Activated CD4-positive, alpha-beta T cell treated with anti-CD3 and anti-CD28 coated beads, Interleukin-2, amount 50 U/mL, for 16 hours (primary cell): ENCODE data around the gene CEP44.
"Not testable (repeated sequence)": the region's sequence is repeated elsewhere in the genome, so short reads cannot be mapped to it uniquely, and the experiment has no call there.

Source experiments
- DNase-seq: peaks from one replicate; pipeline ENCODE4 v3.0.0-alpha.2; 2020

CEP44 gene, protein sequence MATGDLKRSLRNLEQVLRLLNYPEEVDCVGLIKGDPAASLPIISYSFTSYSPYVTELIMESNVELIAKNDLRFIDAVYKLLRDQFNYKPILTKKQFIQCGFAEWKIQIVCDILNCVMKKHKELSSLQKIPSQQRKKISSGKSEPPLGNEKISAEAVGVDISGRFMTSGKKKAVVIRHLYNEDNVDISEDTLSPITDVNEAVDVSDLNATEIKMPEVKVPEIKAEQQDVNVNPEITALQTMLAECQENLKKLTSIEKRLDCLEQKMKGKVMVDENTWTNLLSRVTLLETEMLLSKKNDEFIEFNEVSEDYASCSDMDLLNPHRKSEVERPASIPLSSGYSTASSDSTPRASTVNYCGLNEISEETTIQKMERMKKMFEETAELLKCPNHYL

DNA sequence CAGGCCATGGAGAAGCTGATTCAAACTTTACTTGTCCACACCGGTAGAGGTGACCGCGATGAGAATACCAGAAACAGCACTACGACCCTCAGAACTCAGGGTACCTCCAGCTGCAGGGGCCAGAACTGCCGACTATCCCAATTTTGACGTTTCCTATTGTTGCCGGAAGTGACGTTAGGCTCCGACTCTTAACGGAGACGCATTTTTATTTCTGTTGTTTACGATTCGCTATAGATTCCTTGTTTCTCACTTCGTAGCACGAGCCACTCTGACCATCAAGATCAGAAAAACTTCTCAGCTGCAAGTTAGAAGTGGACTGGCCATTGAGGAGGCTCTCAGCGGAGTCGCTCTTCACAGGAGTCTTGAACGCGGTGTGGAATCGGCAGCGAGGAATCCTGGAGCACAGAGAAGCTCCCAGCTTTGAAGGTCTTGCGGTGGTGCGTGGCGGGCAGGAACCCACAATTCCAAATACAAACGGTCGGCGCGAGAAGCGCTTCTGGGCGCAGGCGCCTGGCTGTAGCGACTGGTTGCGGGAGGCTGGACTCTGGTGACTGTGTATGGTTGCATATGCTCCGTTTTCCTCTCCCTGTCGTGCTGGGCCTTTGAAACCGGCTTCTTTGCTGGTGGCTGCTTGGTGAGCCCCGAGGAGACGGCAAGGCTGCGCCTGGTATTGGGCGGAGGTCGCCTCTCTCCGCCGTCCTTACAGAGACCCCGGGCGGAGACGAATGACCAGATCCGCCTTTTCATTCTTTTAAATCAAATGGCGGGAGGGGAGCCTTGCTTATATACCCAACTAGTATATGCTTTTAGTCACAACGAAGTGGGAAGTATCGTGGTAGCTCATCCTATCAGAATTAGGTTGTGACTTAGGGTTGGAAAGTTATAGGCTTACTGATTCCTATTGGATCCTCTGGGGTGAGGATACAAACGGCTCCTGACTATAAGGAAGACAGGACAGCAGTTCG lies at the start of gene CEP44, which contains the start of gene FBXO8:
TSS of gene CEP44 (plus strand) at position 405 of the 965 bp plus-strand sequence. CDS start 15,211 bp downstream, outside the sequence.
TSS of gene FBXO8 (minus strand) at position 161 of the 965 bp plus-strand sequence. CDS start 20,575 bp downstream, outside the sequence.
- peak; percentile 66 for DNase-seq

DNA sequence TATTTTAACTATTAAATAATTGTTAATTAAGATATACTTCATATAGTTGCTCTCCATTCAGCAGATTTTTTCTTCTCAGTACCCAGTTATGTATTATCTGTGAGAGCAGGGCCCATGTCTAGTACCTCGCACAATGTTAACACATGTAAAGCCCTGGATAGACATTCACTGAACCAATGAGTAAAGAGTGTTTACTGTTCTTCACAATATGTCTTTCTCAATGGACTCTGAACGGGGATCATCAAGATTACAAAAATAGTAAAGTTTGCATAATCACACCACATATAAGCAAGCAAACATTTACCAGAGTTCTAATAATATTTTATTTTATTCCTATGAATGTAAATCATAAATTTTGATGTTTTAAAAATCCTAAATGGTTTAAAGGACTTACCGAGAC lies 47.4 kb upstream of the CEP44 start:
- no peak for DNase-seq

DNA sequence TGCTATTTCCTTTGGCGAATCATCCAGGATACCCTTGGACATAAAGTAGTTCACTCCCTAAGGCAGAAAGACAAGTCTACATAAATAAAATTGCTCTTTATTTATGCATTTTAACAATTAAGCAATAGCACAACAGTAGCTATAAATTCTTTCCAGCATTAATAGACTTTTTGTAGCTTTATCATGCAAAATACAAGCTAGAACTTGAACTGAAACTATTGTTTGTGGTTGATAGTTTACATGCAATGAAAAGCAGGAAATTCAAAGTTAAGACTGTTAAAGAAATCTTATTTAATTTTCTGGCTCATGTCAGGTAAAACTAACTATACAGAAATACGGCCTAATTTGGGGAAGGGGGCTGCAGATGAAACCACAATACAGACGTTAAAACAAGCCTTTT lies 42.5 kb upstream of the CEP44 start:
- no peak for DNase-seq

DNA sequence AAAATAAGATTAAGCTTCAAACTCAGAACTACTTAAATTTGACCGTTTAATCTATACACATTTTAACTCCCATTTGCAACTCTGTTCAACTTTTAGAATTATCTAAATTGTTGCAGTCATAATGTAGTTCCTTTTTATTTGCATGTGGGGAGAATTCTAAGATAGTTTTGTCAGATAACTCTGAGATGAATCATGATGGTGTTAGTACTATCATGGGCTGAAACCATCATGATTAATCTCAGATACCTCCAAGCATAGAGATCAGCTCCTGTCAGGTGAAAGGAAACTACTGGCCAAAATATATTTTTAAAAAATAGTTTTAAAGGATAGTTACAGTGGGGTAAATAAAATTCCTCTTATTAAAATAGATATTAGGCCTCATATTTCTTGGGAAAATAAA lies 39.3 kb upstream of the CEP44 start:
- DNase-seq = no peak

DNA sequence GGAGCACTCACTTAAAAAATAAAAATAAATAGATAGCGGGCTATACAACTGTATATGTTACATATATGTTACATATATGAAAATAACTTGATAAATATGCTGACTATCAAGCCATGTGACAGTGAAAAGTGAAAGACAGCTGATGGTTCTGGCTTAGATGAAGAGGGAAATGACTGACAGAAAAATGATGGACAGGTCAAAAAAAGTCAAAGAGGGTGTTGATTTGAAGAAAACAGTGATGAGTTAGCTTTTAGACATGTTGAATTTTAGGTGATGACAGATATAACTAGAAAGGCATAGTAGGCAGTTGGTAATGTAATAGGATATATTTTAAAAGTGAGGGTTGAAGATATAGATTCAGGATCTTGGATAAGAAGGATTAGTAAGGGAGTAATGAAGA lies 38.0 kb upstream of the CEP44 start:
- DNase-seq = no peak

DNA sequence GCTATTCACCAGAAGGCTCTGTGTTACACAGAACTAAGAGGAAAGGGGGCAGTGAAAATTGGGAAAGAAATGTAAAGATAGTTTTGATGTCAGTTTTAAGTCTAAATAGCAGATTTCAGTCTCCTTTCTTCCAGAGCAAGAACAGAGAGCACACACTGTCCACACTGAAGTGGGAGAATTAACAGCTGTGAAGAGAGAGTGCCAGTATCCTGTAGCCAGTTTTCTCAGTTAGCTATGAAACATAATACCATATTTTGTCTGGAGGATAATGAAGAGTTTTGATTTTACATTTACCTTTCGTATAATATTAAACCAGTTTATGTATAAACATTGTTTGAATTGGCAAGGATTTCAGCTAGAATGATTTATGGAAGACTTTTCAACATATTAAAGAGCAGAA lies 35.3 kb upstream of the CEP44 start:
- DNase-seq = no peak

DNA sequence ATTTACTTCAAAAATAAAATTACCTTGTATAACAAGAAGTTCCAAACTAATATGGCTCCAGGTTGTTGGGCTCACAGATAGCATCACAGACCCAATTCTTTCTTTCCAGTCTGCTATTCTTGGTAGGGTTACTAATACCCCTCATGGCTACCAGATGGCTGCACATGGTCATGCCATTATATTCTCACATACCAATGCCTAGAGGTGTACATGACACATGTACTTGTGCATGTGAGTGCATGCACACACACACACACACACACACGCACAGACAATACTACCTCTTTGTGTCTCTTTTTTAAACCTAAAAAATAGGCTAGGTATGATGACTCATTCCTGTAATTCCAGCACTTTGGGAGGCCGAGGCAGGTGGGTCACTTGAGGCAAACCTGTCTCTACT lies 31.3 kb upstream of the CEP44 start:
- DNase-seq = no peak

DNA sequence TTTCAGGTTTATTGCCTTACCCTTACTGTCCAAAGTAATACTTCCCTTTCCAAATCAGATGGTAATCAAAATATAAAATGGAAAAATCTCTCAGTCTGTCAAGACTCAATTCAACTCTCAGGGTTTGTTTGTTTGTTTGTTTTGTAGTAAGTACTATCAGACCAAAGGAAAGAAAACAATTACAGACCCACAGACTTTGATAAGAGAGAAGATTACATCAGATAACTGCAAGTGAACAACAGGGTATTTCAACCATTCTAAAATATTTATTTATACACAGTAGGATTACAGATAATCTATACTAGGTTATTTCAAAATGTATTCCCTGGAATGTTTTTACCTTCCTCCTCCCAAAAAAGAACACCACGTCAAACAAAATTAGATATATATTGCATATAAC lies 29.1 kb upstream of the CEP44 start:
- DNase-seq = no peak

DNA sequence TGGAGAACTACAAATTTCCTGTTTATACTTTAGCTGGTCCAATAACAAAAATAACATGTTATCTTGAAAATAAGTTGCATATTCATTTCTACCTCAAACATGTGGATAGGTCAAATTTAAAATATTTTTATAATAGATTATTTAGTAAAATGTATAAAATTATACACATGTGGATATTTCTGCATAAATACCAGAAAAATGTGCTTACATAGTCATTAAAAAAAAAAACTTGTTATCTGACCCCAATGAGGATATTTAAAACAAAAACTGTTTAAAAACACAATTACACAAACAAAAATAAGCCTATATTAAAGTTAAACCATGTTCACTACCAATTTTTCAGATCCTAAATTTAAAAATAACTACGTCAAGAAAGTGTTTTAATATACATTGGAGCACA lies 28.3 kb upstream of the CEP44 start:
- DNase-seq = no peak

DNA sequence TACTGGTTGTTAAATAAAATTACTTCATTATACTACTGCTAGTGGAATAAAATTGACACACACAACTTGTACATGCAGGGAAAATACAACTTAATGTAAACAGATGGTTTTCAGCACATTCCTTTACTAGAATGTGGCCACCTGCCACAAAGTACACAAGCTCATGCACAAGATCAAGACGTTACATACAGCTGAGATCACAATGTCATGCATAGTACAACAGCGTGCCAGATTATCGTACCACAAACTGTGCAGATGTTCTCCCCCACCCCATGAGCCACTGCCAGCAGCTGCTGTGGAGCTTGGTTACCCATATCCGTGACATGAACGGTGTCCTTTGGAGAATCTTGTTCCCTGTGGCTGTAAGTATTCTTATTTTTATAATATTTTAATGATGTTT lies 27.9 kb upstream of the CEP44 start:
- DNase-seq = no peak

DNA sequence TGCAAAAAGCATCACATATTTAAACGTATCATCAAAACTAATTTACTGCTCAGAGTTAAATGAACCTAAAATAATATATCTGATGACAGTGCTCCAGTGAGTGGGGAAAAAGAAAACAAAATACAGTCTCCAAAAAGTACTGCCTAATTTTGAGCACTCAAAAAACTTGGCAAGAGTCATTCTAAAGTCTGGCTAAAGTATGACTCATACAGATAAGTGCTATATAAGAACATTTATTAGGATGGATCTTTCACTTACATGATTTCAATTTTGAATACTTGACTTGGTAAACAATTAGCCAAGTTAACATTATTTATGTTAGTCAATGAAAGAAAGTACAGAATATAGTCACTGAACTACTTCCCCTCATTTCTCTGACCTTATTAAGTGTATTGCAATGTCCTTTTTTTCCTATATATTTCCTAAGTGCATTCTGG lies 27.4 kb upstream of the CEP44 start:
- no peak for DNase-seq

DNA sequence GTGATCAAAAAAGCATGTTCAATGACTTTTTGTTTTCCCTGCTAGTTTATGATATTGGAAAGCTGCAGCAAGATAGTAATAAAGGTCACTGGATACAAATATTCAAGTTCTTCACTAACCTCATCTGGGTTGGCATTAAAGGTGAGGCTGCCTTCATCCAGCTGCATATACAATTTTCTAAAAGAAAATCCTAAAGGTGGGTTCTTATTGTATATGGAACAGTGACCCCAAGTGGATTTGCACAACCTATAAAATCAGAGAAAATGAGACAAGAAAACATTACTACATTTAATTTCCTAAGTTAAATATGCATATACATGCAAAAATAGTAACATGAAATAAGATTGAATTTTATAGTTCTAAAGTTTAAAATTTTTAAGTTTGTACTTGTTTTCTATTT lies 24.1 kb upstream of the CEP44 start:
- DNase-seq = no peak

DNA sequence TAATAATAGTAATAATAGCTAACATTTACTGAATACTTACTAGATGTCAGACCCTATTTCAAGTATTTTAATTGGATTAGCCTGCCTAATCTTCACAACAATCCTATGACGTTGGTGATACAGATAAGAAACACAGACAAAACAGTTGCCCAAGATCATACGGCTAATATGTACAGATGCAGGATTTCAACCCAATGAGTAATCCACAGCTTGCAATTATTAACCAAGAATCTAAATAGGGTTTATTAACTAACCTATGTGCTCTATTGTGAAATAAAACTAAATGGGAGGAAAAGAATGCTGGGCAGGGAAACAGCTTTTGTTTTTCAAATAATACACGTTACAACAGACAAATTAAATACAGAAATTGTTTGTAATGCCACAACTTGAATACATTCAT lies 23.6 kb upstream of the CEP44 start:
- DNase-seq = no peak

DNA sequence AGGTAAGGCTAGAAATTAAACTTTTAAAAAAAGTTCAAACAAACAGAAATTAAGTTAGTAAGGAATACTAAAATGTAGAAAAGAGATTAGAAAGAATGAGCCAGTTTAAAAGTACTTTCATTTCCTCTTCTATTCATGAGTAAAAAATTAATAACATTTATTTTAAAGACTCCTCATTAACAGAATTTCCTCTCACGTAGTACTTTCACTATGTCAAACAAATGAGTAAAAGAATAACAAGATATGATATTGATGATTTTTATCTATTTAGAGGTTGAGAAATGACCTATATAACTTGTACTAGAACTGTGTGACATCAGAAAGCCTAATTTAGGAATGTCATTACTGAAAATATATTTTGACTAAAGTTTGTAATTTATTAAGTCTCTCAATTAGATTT lies 22.3 kb upstream of the CEP44 start:
- DNase-seq = not testable (repeated sequence)

DNA sequence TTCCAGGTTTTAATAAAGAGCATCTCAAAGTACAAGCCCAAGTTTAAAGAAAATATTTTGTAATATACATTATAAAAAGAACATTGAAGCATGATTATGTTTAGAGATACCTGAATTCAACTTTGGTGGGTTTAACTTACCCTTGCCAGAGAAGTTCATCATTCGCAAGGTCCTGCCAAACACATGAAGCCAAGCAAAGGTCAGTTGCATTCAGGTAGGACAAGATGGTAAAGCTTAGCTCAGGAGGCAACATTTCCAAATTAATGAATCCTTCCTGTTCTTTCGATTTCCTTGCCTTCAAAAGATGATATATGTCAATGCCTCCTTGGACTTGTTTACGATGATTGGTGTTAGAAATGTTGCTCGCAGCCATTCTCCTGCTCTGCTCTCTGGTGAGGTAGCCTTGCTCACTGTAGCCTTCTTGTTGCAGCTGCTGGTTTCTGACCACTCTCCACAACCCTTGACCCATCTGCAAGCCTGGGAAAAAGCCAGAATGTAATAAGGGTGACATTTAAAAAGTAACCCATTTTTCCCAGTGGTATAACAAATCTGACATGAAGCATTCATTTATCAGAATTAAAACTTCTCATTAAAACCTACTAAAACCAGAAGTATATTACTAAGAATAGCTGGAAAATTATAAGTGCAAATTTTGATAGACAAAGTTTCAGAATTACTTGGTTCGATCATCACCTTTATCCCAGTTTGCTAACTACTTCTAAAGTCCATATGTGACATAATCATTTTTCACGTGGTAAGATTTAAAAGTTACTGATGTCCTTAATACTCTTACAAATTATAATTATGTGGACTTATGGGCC lies 20.9 kb upstream of the CEP44 start:
- no peak for DNase-seq

DNA sequence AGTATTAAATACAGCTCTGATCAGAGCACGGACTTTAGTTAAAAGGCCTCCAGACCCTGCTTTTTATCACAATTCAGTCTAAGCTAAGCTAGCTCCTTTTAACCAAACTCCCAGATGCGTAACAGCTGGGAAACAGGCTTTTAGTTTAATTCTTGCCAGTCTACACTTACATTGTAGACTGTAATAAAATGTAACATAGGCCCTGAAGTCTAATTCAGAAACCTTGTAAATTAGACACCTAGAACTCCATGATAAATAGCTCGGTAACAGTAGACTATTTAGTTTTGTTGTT lies 20.3 kb upstream of the CEP44 start:
- DNase-seq = no peak

DNA sequence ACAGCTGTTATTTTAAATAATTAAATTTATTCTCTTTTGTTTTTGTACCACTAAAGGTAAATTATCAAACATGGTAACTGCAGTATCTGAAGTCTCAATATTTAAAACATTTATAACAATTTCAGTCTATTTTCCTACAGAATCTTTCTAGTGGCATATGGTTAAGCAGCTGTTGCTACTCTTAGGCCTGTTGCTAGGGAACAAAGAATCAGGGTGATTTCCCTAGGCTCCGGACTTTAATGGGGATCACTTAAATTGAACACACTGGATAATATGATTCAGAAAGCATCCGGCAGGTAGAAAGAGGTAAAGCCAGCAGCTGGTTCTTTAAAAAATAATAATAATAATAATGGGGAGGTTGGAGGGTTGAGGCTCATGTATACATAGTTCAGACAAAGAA lies 17.8 kb upstream of the CEP44 start:
- no peak for DNase-seq

DNA sequence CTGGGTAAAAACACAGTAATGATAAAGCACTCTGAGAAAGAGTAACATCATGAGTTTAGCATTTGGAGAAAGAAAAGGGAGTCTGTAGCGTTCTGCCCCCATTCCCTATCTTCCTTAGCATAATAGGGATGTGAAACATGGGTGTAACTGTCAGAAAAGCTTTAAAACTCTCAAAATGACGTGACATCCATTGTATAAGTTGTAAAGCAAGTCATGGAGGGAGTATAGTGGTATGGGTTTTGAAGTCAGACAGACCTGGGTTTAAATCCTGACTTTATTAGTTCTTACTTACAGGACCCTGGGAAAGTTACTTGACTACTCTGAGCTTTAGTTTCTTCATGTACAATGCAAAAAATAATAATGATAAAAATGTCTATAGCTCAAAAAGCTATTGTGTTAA lies 17.3 kb upstream of the CEP44 start:
- no peak for DNase-seq

DNA sequence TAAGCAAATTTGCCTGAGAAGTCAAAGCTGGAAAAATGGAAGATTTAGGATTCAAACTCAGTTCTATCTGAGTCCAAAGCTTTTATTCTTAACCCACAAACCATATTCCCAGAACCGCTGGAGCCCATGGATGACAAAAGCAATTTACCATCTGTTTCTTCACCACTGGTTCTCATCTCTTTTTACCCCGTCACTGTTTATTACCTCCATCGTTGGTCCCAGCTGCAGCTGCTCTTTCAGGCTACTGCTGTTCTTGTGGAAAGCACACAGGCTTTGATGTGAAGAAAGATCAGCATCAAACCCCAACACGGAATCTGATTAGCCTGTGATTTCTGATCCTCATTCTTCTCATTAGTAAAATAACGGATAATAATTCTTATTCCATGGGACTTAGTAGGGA lies 9.8 kb upstream of the CEP44 start:
- DNase-seq = no peak

DNA sequence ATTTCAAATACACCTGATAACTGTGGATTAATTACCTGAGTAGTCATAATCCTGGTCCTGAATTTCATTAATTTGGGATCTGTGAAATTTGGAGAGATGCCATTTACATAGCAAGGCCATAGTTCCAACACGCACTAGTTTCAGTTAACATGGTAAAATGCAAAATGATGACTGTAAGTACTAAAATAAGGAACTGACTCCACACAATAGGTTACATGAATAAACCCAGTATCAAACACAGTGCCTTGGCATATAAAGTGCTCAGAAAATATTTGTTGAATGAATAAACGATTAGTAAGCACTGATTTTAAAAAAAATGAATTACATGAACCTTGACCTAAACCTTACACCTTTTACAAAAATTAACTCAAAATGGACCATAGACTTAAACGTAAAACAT lies 9.3 kb upstream of the CEP44 start:
- no peak for DNase-seq

DNA sequence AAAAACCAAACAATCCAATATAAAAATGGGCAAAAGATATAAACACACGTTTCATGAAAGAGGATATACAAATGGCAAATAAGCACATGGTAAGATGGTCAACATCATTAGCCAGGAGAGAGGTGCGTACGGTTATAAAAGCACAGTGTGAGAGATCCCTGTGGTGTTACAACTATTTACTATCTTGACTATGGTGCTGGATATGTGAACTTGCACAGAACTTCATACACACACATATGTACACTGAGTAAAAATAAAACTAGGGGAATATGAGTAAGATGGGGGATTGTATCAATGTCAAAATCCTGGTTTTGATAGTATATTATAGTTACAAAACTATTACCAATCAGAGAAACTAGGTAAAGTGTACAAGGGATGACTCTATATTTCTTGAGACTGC lies 8.6 kb upstream of the CEP44 start:
- no peak for DNase-seq

DNA sequence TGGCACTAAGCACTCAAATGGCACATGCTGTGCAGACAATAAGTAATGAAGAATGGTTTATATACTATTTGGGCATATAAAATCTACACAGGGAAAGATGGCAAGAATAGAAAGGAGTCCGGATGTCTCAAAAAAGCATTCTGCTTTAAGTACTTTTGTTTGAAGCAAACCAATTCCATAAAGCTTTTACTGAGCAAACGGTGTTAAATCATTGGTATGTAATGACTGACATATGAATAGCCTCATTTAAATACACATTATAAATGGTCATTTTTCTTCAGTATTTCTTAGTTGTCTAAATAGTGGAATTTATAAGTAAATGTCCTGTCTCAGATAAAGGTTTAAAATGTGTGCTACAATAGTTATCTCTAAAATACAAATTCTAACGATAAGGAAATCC lies 6.3 kb upstream of the CEP44 start:
- DNase-seq = no peak

DNA sequence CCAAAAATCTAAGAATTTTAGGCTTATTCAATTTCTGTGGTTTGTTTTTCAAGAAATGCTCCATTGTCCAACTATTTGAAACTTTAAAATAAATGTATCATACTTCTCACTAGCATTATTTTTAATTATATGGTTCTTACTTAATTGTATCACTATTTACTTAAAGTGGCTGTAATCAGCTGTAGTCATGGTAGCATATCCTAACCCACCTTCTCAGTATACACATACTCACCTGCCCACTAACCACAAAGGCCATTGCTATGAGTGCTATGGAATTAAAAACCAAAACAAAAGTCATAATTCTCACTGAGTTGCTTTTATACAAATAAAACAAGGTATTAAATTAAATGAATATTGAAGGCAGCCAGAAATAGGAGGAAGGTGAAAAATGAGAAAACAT lies 5.2 kb upstream of the CEP44 start:
- peak; percentile 3 for DNase-seq
